Bronchial epithelial cell (primary cell): Measurements from ENCODE around the gene DTNB. TPM values are rescaled to one million over a fixed set of nuclear protein-coding genes. Genes with fewer than 3 reads are reported as not detected.
"Not testable (repeated sequence)": the region's sequence is repeated elsewhere in the genome, so short reads cannot be mapped to it uniquely, and the experiment has no call there.

Experiments used
- DNase-seq: peaks from one replicate; pipeline ENCODE4 v3.0.0-alpha.2; 2010; ENCODE audit warnings: low read depth
- FAIRE-seq: peaks from 2 replicates; lab custom pipeline; 2011; peaks lifted over from hg19 to GRCh38; lab: Jason Lieb, UNC
- H3K27me3 ChIP-seq: 2 replicates; pipeline ENCODE4 v1.5.1; 2011; ENCODE audit warnings: low read length; ENCODE audit not compliant: control insufficient read depth, insufficient read depth
- H3K36me3 ChIP-seq: 2 replicates; pipeline ENCODE4 v1.5.1; 2011; ENCODE audit warnings: low read length; ENCODE audit not compliant: control insufficient read depth, insufficient read depth
- H3K4me3 ChIP-seq: 2 replicates; pipeline ENCODE4 v1.5.1; 2011; ENCODE audit warnings: mild to moderate bottlenecking, low read depth, low read length, control low read depth
- total RNA-seq: library from RNA; depleted of rRNA; stranded (reverse); fragments of >200 nt; gene quantifications from 2 replicates; pipeline ENCODE4 v1.2.1, GENCODE V29; 2014
- TF ChIP-seq, protein P1 (sequence below): IDR thresholded peaks from 2 replicates; pipeline ENCODE4 v1.5.1; 2011; ENCODE audit warnings: mild to moderate bottlenecking, moderate library complexity, low read length, control low read depth, inconsistent platforms; ENCODE audit not compliant: insufficient read depth, severe bottlenecking

DTNB gene
- total RNA-seq, 1 donor from 2014 or later, result 8.4 TPM

DNA sequence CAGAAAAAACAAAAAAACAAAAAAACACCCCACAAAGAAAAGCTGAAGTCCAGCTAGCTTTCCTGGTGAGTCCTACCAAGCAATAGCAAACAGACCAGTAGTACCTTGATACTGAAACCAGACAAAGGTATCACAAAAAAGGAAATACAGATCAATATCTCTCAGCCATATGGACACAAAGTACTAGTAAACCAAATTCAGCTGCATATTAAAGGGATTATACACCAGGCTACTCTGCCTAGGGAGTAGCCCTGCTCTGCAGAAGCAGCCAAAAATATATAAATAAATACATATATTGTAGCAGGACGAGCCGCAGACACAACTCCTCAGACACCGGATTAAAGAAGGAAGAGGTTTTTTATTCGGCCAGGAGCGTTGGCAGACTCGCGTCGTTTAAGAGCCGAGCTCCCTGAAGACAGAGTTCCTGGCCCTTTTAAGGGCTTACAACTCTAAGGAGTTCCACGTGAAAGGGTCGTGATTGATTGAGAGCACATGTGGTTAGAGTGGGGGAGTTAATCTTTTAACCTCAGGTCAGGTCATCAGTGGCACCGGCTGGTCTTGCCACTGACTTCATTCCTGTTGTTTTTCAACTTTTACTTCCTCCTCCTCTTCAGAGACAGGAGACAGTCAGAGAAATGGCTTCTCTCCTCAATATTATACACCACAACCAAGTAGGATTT is 38.4 kb upstream of the DTNB start:
- FAIRE-seq, result no peak
- Histone ChIP-seq H3K4me3 (no peak overlapping the region), H3K27me3 (no peaks in the 10 kb centered on the region), H3K36me3 (no peaks in the 10 kb centered on the region)
- TF ChIP-seq, protein P1, sequence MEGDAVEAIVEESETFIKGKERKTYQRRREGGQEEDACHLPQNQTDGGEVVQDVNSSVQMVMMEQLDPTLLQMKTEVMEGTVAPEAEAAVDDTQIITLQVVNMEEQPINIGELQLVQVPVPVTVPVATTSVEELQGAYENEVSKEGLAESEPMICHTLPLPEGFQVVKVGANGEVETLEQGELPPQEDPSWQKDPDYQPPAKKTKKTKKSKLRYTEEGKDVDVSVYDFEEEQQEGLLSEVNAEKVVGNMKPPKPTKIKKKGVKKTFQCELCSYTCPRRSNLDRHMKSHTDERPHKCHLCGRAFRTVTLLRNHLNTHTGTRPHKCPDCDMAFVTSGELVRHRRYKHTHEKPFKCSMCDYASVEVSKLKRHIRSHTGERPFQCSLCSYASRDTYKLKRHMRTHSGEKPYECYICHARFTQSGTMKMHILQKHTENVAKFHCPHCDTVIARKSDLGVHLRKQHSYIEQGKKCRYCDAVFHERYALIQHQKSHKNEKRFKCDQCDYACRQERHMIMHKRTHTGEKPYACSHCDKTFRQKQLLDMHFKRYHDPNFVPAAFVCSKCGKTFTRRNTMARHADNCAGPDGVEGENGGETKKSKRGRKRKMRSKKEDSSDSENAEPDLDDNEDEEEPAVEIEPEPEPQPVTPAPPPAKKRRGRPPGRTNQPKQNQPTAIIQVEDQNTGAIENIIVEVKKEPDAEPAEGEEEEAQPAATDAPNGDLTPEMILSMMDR, result no peak
- no peak for DNase-seq

- TF ChIP-seq, protein P1, result no peak
- H3K4me3 ChIP-seq, result no peak overlapping the region
- no peaks in the 10 kb centered on the region for H3K27me3 ChIP-seq
- no peaks in the 10 kb centered on the region for H3K36me3 ChIP-seq
- FAIRE-seq (no peak), DNase-seq (no peak)
Observed at GRCh38 chr2:25710750-25711149, 37.4 kb upstream of the DTNB start.

DNA sequence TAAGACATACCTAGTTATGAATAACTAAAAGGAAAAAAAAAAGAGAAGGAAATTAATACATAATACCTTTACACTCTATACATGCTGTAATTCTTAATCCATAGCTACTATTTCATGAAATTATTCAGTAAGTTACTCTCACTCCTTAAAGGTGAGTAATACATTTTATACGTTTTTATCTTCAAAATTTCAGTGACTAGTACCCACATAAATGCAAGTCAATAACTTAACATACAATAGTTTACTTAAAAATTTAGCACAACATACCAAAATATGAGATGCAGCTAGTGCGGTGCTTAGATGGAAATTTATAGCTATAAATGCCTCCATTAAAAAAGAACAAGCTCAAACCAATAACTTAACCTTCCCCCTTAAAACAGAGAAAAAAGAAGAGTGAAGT is 36.0 kb upstream of the DTNB start:
- Histone ChIP-seq H3K4me3 (no peak overlapping the region), H3K27me3 (no peaks in the 10 kb centered on the region), H3K36me3 (no peaks in the 10 kb centered on the region)
- TF ChIP-seq, protein P1, result no peak
- no peak for DNase-seq
- FAIRE-seq, result no peak

GRCh38 chr2:25707927-25708590 is 34.7 kb upstream of the DTNB start:
- FAIRE-seq (no peak), DNase-seq (no peak)
- TF ChIP-seq, protein P1, result no peak
- H3K4me3 ChIP-seq, result no peak overlapping the region
- no peaks in the 10 kb centered on the region for H3K36me3 ChIP-seq
- no peaks in the 10 kb centered on the region for H3K27me3 ChIP-seq

GRCh38 chr2:25705575-25705974 is 32.2 kb upstream of the DTNB start:
- not testable (repeated sequence) for DNase-seq, H3K27me3 ChIP-seq, H3K4me3 ChIP-seq, FAIRE-seq, H3K36me3 ChIP-seq

DNA sequence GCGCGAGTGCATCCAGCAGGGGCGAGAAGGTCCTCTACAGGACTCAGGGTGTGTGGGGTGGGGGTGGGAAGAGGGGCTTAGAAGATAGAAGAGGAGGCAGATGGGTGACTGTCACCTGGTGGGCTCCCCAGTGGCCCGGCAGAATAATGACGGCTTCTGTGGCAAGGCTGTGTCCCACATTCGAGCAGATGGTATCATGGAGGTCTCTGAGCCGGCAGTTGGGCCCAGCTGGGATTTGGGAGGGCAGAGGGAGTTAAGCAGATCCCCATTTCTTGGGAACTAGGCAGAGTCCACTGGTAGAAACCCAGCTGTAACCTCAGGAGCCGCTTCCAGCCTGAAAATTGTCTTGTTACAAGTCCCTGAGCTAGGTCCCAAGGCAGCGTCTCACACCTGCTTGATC is 28.4 kb upstream of the DTNB start:
- Histone ChIP-seq H3K27me3 (no peaks in the 10 kb centered on the region), H3K36me3 (no peaks in the 10 kb centered on the region), H3K4me3 (no peak overlapping the region)
- DNase-seq, result no peak
- FAIRE-seq, result no peak
- TF ChIP-seq, protein P1, result no peak
